HepG2 (cell line): ENCODE data around the gene TCF25. TPM values are rescaled to one million over a fixed set of nuclear protein-coding genes. Genes with fewer than 3 reads are reported as not detected.

ENCODE experiments used
- GFI1 ChIP-seq: sonication (generic); formaldehyde crosslinking; IDR thresholded peaks from 2 replicates; pipeline ENCODE4 v1.5.0; 2020; ENCODE audit warnings: missing genetic modification reagents, mild to moderate bottlenecking, borderline replicate concordance
- HOXA3 ChIP-seq: sonication (generic); formaldehyde crosslinking; IDR thresholded peaks from 2 replicates; pipeline ENCODE4 v1.5.0; 2020; ENCODE audit warnings: missing genetic modification reagents
- KAT2B ChIP-seq: fragments of 150-350 bp; IDR thresholded peaks from 2 replicates; pipeline ENCODE4 v1.6.1; 2014; ENCODE audit warnings: low read depth, low read length, borderline replicate concordance
- MATR3 ChIP-seq: sonication (generic); formaldehyde crosslinking; IDR thresholded peaks from 2 replicates; pipeline ENCODE4 v1.4.0; 2020; ENCODE audit warnings: missing genetic modification reagents
- MTF2 ChIP-seq: sonication (generic); formaldehyde crosslinking; IDR thresholded peaks from 2 replicates; pipeline ENCODE4 v1.5.0; 2020; ENCODE audit warnings: missing genetic modification reagents, borderline replicate concordance
- PAX8 ChIP-seq: sonication (generic); formaldehyde crosslinking; IDR thresholded peaks from 2 replicates; pipeline ENCODE4 v1.8.0; 2022; ENCODE audit warnings: mild to moderate bottlenecking, missing genetic modification reagents, borderline replicate concordance
- PHF5A ChIP-seq: IDR thresholded peaks from one replicate; pipeline ENCODE4 v1.6.1; 2018; ENCODE audit warnings: low read depth, missing genetic modification reagents; ENCODE audit not compliant: unreplicated experiment
- RELA ChIP-seq: sonication (generic); formaldehyde crosslinking; IDR thresholded peaks from 2 replicates; pipeline ENCODE4 v1.4.0; 2020; ENCODE audit warnings: missing genetic modification reagents
- SMC3 ChIP-seq: IDR thresholded peaks from 2 replicates; pipeline ENCODE4 v1.6.1; 2011; ENCODE audit warnings: low read length, improper control_type of control experiment
- SYNCRIP ChIP-seq: fragments of 200-400 bp; formaldehyde crosslinking; IDR thresholded peaks from 2 replicates; pipeline ENCODE4 v1.6.1; 2018; ENCODE audit warnings: mild to moderate bottlenecking, low read depth, low read length; ENCODE audit not compliant: insufficient read depth
- TGIF2 ChIP-seq: IDR thresholded peaks from 2 replicates; pipeline ENCODE4 v1.6.1; 2016; ENCODE audit warnings: control low read depth, missing compliant biosample characterization
- ZNF205 ChIP-seq: IDR thresholded peaks from 2 replicates; pipeline ENCODE4 v1.6.1; 2018; ENCODE audit warnings: missing biosample characterization, missing genetic modification reagents
- ZNF234 ChIP-seq: sonication (generic); formaldehyde crosslinking; conservative IDR thresholded peaks from 2 replicates; pipeline ENCODE4 v1.5.1; 2020; ENCODE audit warnings: mild to moderate bottlenecking, missing genetic modification reagents
- ZNF251 ChIP-seq: sonication (generic); formaldehyde crosslinking; IDR thresholded peaks from 2 replicates; pipeline ENCODE4 v1.9.0; 2021; ENCODE audit warnings: mild to moderate bottlenecking, missing genetic modification reagents
- ZNF567 ChIP-seq: sonication (generic); formaldehyde crosslinking; IDR thresholded peaks from 2 replicates; pipeline ENCODE4 v1.8.1; 2023; ENCODE audit warnings: mild to moderate bottlenecking, missing genetic modification reagents, borderline replicate concordance
- ZNF629 ChIP-seq: sonication (generic); formaldehyde crosslinking; conservative IDR thresholded peaks from 2 replicates; pipeline ENCODE4 v1.5.0; 2020; ENCODE audit warnings: missing genetic modification reagents
- ZNF777 ChIP-seq: sonication (generic); formaldehyde crosslinking; IDR thresholded peaks from 2 replicates; pipeline ENCODE4 v1.4.0; 2020; ENCODE audit warnings: missing genetic modification reagents
- ZNF816 ChIP-seq: sonication (generic); formaldehyde crosslinking; IDR thresholded peaks from 2 replicates; pipeline ENCODE4 v1.8.0; 2022; ENCODE audit warnings: missing genetic modification reagents, mild to moderate bottlenecking, borderline replicate concordance
- ZSCAN12 ChIP-seq: sonication (generic); formaldehyde crosslinking; IDR thresholded peaks from 2 replicates; pipeline ENCODE4 v1.9.0; 2021; ENCODE audit warnings: mild to moderate bottlenecking, missing genetic modification reagents
- ZSCAN25 ChIP-seq: sonication (generic); formaldehyde crosslinking; IDR thresholded peaks from 2 replicates; pipeline ENCODE4 v1.8.0; 2022; ENCODE audit warnings: mild to moderate bottlenecking, missing genetic modification reagents
- polyA plus RNA-seq, 8 experiments: library from polyadenylated mRNA; depleted of rRNA in 3 of 8; stranded (reverse) in 7 of 8; unstranded in 1 of 8; fragments of >200 nt; fragmentation: Illumina TruSeq in 4 of 8; extraction: Trizol in 4 of 8; gene quantifications; 2 replicates each; pipeline versions ENCODE4 v1.2.1 to v1.2.3, GENCODE V29; 2011 to 2016; ENCODE audit warnings: low read depth in 4 of 8, missing spikeins in 1 of 8, mixed read lengths in 1 of 8; ENCODE audit not compliant: insufficient read depth in 1 of 8
- total RNA-seq, 5 experiments: library from RNA; depleted of rRNA; stranded (reverse); fragments of >200 nt; fragmentation: Illumina TruSeq; extraction: Trizol; gene quantifications; 2 replicates each; pipeline ENCODE4 v1.2.3, GENCODE V29; 2016; ENCODE audit warnings: low read depth in 1 of 5
- TF ChIP-seq, protein P1 (sequence below): sonication (generic); formaldehyde crosslinking; IDR thresholded peaks from 2 replicates; pipeline ENCODE4 v1.4.0; 2020; ENCODE audit warnings: missing genetic modification reagents
- TF ChIP-seq, protein P2 (sequence below): sonication (generic); formaldehyde crosslinking; IDR thresholded peaks from 2 replicates; pipeline ENCODE4 v1.4.0; 2020; ENCODE audit warnings: missing genetic modification reagents, mild to moderate bottlenecking, borderline replicate concordance
- TF ChIP-seq, protein P3 (sequence below): sonication (generic); formaldehyde crosslinking; conservative IDR thresholded peaks from 2 replicates; pipeline ENCODE4 v1.5.0; 2020; ENCODE audit warnings: missing genetic modification reagents
- TF ChIP-seq, protein P4 (sequence below): sonication (generic); formaldehyde crosslinking; IDR thresholded peaks from 2 replicates; pipeline ENCODE4 v1.5.0; 2020; ENCODE audit warnings: missing genetic modification reagents

The TCF25 gene
- total and polyA plus RNA-seq, 2 of the 13 experiments (the other 11 are each of a cell fraction or from before 2014, with no cell fraction given), result 138 to 206 TPM

DNA sequence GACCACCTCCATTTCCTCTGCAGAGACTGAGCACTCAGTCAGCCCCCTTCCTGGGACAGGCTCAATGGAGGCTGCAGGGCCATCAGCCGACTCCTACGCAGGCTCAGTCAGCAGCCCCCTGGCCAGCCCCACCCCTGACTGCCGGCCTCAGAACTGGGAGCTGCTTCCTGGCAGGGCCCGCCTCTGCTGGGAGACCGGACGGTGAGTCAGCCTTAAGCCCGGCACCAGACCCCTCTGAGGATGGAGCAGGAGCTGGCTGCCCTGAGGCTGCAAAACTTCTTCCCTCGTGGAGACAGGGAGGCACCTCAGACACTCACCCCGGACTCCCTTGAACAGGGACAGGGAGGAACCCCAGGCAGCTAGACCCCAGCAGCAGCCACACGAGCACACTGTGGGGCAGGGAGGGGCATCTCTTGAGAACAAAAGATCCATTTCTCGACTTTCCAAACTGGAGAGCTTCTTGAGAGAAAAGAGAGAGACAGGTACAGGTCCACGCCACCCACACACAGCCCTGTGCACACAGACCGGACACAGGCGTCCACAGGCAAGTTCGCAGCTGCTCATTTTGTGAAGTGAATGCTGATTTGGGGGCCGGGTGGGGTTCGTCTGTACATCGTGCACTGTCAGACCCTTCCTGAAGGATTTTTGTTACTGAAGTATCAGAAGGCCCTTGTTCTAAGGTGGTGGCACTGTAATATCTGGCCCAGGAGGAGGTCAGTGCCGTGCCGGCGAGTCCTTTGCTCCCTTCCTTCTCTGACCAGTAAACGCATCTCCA is 48.5 kb downstream of the TCF25 start (continued):
- TF ChIP-seq, protein P1, sequence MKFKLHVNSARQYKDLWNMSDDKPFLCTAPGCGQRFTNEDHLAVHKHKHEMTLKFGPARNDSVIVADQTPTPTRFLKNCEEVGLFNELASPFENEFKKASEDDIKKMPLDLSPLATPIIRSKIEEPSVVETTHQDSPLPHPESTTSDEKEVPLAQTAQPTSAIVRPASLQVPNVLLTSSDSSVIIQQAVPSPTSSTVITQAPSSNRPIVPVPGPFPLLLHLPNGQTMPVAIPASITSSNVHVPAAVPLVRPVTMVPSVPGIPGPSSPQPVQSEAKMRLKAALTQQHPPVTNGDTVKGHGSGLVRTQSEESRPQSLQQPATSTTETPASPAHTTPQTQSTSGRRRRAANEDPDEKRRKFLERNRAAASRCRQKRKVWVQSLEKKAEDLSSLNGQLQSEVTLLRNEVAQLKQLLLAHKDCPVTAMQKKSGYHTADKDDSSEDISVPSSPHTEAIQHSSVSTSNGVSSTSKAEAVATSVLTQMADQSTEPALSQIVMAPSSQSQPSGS (CRISPR knock-in tag), result 0 out of 2 replicates have a peak, but pooled peaks have one; percentile 35
- TF ChIP-seq RELA (CRISPR knock-in tag), result no peak
- TF ChIP-seq GFI1 (CRISPR knock-in tag), result peak; percentile 29
- TF ChIP-seq MATR3 (CRISPR knock-in tag), result no peak
- TF ChIP-seq, protein P2, sequence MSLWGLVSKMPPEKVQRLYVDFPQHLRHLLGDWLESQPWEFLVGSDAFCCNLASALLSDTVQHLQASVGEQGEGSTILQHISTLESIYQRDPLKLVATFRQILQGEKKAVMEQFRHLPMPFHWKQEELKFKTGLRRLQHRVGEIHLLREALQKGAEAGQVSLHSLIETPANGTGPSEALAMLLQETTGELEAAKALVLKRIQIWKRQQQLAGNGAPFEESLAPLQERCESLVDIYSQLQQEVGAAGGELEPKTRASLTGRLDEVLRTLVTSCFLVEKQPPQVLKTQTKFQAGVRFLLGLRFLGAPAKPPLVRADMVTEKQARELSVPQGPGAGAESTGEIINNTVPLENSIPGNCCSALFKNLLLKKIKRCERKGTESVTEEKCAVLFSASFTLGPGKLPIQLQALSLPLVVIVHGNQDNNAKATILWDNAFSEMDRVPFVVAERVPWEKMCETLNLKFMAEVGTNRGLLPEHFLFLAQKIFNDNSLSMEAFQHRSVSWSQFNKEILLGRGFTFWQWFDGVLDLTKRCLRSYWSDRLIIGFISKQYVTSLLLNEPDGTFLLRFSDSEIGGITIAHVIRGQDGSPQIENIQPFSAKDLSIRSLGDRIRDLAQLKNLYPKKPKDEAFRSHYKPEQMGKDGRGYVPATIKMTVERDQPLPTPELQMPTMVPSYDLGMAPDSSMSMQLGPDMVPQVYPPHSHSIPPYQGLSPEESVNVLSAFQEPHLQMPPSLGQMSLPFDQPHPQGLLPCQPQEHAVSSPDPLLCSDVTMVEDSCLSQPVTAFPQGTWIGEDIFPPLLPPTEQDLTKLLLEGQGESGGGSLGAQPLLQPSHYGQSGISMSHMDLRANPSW (CRISPR knock-in tag), result no peak
- 0 out of 2 replicates have a peak, but pooled peaks have one; percentile 51 for TF ChIP-seq PAX8 (CRISPR knock-in tag)
- TF ChIP-seq, protein P3, sequence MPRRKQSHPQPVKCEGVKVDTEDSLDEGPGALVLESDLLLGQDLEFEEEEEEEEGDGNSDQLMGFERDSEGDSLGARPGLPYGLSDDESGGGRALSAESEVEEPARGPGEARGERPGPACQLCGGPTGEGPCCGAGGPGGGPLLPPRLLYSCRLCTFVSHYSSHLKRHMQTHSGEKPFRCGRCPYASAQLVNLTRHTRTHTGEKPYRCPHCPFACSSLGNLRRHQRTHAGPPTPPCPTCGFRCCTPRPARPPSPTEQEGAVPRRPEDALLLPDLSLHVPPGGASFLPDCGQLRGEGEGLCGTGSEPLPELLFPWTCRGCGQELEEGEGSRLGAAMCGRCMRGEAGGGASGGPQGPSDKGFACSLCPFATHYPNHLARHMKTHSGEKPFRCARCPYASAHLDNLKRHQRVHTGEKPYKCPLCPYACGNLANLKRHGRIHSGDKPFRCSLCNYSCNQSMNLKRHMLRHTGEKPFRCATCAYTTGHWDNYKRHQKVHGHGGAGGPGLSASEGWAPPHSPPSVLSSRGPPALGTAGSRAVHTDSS (CRISPR knock-in tag), result no peak
- no peak for TF ChIP-seq ZNF234 (CRISPR knock-in tag)
- no peak for TF ChIP-seq ZSCAN12
- TF ChIP-seq ZNF567, result peak; percentile 19; the same call in 1 of the 2 replicates
- no peak for TF ChIP-seq ZNF629
- TF ChIP-seq PHF5A (CRISPR knock-in tag), result no peak
- TF ChIP-seq, protein P4, sequence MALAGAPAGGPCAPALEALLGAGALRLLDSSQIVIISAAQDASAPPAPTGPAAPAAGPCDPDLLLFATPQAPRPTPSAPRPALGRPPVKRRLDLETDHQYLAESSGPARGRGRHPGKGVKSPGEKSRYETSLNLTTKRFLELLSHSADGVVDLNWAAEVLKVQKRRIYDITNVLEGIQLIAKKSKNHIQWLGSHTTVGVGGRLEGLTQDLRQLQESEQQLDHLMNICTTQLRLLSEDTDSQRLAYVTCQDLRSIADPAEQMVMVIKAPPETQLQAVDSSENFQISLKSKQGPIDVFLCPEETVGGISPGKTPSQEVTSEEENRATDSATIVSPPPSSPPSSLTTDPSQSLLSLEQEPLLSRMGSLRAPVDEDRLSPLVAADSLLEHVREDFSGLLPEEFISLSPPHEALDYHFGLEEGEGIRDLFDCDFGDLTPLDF (CRISPR knock-in tag), result no peak
- TF ChIP-seq SYNCRIP, result no peak
- peak; percentile 93 for TF ChIP-seq TGIF2 (CRISPR knock-in tag)
- no peak; the same call in 1 of the 2 replicates for TF ChIP-seq HOXA3 (CRISPR knock-in tag)
- TF ChIP-seq SMC3, result no peak
- TF ChIP-seq ZNF205 (CRISPR knock-in tag), result peak; percentile 64; the same call in 1 of the 2 replicates
- no peak; the same call in 1 of the 2 replicates for TF ChIP-seq ZNF777 (CRISPR knock-in tag)
- no peak for TF ChIP-seq ZNF251 (CRISPR knock-in tag)
- peak; percentile 90; the same call in 1 of the 2 replicates for TF ChIP-seq MTF2 (CRISPR knock-in tag)
- no peak for TF ChIP-seq ZNF816 (CRISPR knock-in tag)
- TF ChIP-seq KAT2B, result no peak
- TF ChIP-seq ZSCAN25, result no peak
